GM12801 (cell line): ENCODE data around the gene MEPCE.

ENCODE experiments used
- CTCF ChIP-seq: IDR thresholded peaks from one replicate; pipeline ENCODE4 v1.5.1; 2011; ENCODE audit warnings: control low read depth; ENCODE audit not compliant: insufficient read length; ENCODE audit errors: extremely low read depth

MEPCE gene

GRCh38 chr7:100469227-100470044, 39.8 kb downstream of the MEPCE start:
- TF ChIP-seq CTCF, result no peak

GRCh38 chr7:100471021-100471420, 41.4 kb downstream of the MEPCE start:
- no peak for TF ChIP-seq CTCF

GRCh38 chr7:100472121-100472851, 42.7 kb downstream of the MEPCE start:
- TF ChIP-seq CTCF, result no peak

GRCh38 chr7:100472854-100473499, 43.3 kb downstream of the MEPCE start:
- no peak for TF ChIP-seq CTCF

GRCh38 chr7:100475549-100475948, 45.9 kb downstream of the MEPCE start:
- no peak for TF ChIP-seq CTCF

GRCh38 chr7:100476101-100476780, 46.6 kb downstream of the MEPCE start:
- no peak for TF ChIP-seq CTCF
